ENCODE results near the gene VN1R2.

DNA sequence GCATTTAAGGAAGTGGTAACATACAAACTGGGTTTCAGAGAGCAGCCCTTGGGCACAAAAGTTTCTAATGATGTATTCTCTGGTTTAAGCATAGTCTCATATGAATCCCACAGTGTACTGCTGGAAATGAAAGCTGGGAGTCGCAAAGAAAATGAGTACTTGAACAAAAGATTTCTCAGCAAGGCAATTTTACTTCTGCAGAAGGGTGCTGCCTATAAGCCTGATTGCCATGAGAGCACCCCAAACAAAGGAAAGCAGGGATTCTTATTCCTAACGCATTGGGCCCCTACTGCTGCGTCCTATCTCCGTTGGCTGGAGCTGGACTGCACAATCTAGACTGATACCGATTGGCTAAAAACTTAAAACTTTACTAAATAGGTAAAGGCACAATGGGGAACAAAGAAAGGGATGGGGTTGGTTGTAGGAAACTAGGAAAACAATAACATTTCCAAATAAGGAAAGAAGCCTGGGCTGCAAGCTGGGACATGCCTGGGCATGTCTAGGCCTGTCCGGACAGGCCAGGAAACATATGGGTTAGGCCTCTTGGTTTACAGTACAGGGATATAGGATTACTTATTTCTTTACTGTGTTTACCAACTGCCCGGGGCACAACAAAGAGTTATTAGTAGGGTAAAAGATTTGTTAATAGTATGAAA is 36.8 kb downstream of the VN1R2 start:
- no peak for TF ChIP-seq TAF1 (IDR thresholded peaks at IDR 0.05; ENCODE audit: low read depth, low read length)
- no peak for TF ChIP-seq POLR2AphosphoS5 (IDR thresholded peaks at IDR 0.05; ENCODE audit: low read depth, low read length)
- no peak for TF ChIP-seq POLR2A (IDR thresholded peaks at IDR 0.05; ENCODE audit: low read depth, low read length)
- no peak for TF ChIP-seq SPI1 (IDR thresholded peaks at IDR 0.05; ENCODE audit: low read depth, low read length)
- TF ChIP-seq PAX5 (IDR thresholded peaks at IDR 0.05; ENCODE audit: insufficient read depth, low read length, severe bottlenecking), result no peak
